CD4-positive, alpha-beta T cell treated with Interleukin-6 at 100 ng/mL for 8 hours (primary cell): ENCODE results near the gene PLAAT4.

Source experiments
- DNase-seq: peaks from one replicate; pipeline ENCODE4 v3.0.0-alpha.2; 2020; ENCODE audit warnings: mixed read lengths, low spot score

Gene PLAAT4

DNA sequence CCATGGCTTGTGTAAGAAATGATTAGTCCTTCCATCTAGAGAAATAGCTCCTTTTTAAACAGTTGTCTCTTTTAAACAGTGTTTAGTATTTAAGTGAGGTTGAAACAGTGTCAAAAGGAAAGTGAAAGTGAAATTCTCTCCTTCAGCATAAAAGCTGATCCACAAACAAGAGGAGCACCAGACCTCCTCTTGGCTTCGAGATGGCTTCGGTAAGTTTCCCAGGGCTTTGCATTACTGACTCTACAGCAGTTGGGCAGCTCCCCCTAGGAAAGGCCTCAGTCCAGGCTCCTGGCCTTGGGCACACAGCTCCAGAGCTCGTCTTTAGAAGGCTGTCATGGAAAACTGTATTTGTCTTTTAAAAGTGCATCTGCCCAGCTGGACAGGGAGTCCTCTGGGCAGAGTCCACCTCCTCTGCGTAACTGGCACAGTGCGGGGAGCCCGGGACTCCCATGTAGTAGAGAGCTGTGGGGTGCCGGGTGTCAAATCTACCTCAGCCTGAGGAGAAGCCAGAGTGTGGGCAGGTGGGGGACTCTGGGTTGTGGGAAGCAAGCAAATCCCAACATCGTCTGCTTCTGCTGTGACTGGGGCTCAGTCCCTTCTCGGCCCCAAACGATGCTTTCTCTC is at the start of gene PLAAT4:
TSS of gene PLAAT4 (plus strand) at position 140 of the 624 bp plus-strand sequence. CDS start at position 201, 61 bp downstream.
- peak; percentile 46 for DNase-seq

GRCh38 chr11:63488789-63489188 is 47.8 kb upstream of the PLAAT4 start:
- DNase-seq: no peak

- no peak for DNase-seq
Measured at GRCh38 chr11:63489879-63490278, 46.7 kb upstream of the PLAAT4 start.

GRCh38 chr11:63490551-63491239 is 45.9 kb upstream of the PLAAT4 start, which contains the start of gene PLAAT5:
Gene PLAAT5 (minus strand): TSS chr11:63491167. CDS start chr11:63491034, 133 bp downstream.
- DNase-seq: no peak

DNA sequence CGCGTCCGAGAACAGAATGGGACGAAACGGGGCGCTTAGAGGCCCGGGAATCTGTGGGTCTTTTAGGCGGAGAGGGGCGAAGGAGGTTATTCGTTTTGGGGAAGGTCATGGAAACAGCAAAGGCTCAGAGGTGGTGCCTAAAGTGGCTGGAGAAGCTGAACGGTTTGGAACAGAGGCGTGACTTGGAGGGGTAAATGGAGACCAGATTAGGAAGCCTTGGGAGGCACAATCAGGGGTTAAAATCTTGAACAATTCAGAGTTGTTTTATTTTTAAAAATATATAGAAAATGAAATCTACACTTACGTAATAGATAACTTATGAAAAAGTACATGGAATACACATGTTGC is 45.4 kb upstream of the PLAAT4 start:
- no peak for DNase-seq

GRCh38 chr11:63491636-63492372 is 44.8 kb upstream of the PLAAT4 start:
- no peak for DNase-seq

DNA sequence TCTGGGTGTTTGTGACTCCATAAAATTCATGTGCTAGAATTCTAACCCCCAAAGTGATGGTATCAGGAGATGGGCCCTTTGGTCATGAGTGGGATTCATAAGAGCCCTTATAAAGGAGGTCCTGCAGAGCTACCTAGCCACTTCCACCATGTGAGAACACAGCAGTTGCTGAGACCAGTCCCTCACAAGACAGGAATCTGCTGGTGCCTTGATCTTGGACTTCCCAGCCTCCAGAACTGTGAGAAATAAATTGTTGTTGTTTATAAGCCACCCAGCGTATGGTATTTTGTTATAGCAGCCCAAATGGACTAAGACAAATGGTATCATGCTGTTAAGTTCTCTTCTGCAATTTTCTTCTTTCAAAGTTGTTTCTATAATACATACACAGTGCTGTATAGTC is 44.2 kb upstream of the PLAAT4 start:
- DNase-seq: no peak

DNA sequence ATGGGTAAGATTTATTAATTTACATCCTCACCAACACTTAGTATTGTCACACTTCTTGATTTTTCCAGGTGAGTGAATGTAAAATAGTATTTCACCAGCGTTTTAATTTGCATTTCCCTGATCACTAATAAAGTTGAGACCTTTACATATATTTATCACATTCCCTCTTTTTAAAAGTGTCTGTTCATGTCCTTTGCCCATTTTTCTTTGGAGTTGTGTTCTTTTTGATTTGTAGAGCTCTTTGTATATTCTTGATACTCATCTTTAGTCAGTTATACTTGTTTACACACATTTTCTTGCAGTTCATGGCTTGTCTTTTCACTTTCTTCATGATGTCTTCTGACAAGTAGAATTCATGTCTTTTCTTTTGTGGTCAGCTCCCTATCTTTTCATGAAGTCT is 43.5 kb upstream of the PLAAT4 start:
- DNase-seq: no peak

GRCh38 chr11:63494975-63495374 is 41.6 kb upstream of the PLAAT4 start:
- DNase-seq: no peak

- DNase-seq: no peak
Measured at GRCh38 chr11:63499874-63500273, 36.7 kb upstream of the PLAAT4 start.

GRCh38 chr11:63501236-63501635 is 35.4 kb upstream of the PLAAT4 start:
- no peak for DNase-seq

- no peak for DNase-seq
Measured at GRCh38 chr11:63502252-63502820, 34.3 kb upstream of the PLAAT4 start.

GRCh38 chr11:63503492-63503891 is 33.1 kb upstream of the PLAAT4 start:
- DNase-seq: no peak

GRCh38 chr11:63504054-63504453 is 32.6 kb upstream of the PLAAT4 start:
- no peak for DNase-seq

DNA sequence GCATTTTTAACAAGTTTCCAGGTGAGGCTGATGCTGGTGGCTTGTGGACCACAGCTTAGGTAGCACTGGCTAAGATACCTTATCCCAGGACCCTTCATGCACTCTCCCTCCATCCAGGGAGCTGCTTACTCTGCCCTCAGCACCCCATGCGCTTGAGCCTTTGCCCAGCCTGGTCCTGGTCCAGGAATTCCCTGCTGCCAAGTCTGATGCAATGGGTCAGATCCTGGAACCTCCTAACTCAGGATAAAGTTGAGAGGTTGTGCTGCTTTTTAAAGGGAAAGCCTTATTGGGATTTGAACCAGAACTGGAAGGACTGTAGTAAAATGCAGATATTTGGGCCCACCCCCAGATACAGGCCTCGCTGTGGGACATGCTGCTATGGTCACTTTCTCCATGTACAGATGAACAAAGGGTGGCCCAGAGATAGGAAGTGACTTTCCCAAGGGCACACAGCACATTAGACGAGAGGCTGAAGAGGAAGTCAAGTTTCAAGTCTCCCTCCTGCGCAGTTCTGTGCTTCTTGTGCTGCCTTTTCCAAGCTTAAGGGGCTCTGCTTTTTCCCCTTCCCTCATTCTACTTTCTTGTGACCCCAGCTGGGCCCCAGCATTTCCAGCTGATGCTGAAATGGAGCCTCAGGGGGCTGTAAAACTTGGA is 31.5 kb upstream of the PLAAT4 start:
- no peak for DNase-seq

DNA sequence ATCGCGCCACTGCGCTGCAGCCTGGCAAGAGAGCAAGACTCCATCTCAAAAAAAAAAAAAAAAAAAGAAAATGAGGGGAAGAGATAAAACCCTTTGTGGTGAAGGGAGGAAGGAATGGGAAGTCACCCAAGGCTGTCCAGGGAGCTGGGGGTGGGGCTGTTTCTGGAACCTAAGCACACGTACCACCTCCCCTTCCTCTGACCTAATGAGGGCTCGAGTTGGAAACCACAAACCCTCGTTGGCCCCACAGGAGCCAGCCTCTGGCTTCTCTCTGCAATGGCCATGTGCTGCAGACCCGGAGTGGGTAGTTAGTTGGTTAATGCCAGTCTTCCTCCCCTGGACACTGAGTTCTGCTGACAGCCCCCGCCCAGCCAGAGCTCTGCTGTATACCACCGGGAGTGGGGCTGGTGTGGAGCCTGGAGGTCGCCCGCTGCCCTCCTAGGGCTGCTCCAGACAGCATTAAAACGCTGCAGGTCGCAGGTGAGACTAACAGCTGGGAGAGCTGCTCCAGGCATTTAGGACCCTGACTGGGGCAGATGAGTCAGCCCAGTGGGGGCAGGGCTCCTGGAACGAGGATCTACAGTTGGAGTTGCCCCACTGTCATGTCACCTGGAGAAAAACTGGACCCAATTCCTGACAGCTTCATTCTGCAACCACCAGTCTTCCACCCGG is 30.6 kb upstream of the PLAAT4 start, which contains the start of gene LGALS12:
TSS of gene LGALS12 (plus strand) at position 228 of the 672 bp plus-strand sequence. CDS start at position 603, 375 bp downstream.
- DNase-seq: no peak

DNA sequence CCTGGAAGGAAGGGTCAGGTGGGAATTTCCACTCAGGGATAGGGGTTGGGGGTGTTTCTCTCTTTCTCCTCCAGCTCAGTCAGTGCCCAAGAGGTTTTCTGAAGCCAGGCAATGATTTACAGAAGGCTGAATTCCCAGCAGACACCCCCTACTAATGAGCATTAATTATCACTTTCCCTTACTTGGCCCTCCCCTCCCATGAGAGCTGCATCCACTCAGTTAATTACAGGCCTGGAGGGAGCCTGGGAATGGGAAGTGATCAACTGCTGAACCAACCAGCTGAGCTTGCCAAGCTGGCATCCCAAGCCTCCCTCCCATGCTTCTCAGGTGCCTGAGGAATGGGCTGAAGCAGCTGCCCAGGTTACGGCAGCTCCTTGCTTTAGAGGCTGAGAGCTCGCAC is 29.7 kb upstream of the PLAAT4 start:
- DNase-seq: no peak

DNA sequence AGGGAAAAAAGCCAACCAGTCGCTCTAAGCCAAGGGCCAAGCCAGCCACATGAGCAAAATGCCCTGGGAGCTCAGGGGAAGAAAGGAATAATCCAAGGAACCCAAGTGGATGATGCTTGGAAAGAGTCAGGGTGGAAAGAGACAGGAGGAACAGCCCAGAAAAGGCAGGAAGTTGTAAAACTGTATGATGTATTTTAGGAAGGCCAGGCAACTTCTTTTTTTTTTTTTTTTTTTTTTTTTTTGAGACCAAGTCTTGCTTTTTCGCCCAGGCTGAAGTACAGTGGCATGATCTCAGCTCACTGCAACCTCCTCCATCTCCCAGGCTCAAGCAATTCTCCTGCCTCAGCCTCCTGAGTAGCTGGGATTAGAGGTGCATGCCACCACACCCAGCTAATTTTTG is 29.1 kb upstream of the PLAAT4 start:
- DNase-seq: no peak

DNA sequence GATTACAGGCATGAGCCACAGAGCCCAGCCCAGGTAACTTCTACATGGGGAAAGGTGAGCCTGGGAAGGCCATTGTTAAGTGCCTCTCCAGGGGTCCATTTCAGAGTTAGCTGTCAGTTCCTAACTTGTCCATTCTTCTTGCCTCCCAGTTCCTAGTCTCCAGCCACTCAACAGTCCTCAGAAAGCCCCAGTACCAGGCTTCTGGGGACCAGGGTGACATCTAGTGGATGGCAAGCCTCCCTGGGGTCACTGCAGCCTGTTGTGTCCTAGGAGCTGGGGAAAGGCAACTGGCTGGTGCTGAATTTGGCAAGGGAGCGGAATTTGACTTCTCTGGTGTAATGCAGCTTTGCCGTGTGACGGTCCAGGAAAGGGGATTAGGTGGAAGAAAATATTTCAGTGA is 28.6 kb upstream of the PLAAT4 start:
- DNase-seq: no peak

GRCh38 chr11:63508745-63509144 is 27.9 kb upstream of the PLAAT4 start:
- no peak for DNase-seq

DNA sequence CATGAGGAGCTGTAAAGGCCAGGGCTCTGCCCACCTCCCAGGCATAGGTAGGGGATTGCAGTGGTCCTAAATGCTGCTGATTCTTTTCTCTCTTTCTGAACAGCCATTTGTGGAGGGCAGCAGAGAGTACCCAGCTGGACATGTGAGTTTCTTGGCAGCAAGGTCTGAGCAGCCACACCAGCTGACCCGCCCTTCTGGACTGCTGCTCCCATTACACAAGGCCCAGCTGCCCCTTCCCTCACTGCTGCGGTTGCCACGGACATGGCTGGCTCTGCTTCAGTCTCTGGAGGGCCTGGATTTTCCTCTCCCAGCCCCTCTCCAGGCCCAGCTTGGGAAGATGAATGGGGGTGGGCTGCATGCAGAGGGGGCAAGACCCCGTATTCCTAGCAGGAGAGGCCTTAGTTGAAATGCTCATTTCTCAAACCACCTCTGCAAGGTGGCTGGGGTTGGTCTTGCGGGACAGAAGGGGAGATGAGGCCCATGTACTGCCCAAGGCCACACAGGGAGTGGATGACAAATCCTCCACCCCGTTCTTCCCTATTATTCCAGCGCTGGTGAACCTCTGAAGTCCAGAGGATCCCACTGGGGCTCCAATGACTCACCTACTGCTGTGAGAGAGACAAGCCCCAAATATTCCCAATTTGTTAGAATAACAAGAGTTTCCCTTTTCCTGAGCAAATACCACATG is 26.1 kb upstream of the PLAAT4 start:
- no peak for DNase-seq
